ENCODE measurements around the gene DYSF.

DYSF gene

GRCh38 chr2:71635798-71636197, 182.4 kb downstream of the DYSF start:
- no peak for TF ChIP-seq CTCF (IDR thresholded peaks at IDR 0.05; ENCODE audit: borderline replicate concordance, insufficient read depth, low read depth, low read length)
- H3K4me3 ChIP-seq (ENCODE audit: low read depth, low read length): no peak overlapping the region

GRCh38 chr2:71637168-71637567, 183.8 kb downstream of the DYSF start:
- no peak for TF ChIP-seq CTCF (IDR thresholded peaks at IDR 0.05; ENCODE audit: borderline replicate concordance, insufficient read depth, low read depth, low read length)
- H3K4me3 ChIP-seq (ENCODE audit: low read depth, low read length): no peak overlapping the region

GRCh38 chr2:71637736-71638135, 184.4 kb downstream of the DYSF start:
- TF ChIP-seq CTCF (IDR thresholded peaks at IDR 0.05; ENCODE audit: borderline replicate concordance, insufficient read depth, low read depth, low read length): no peak
- no peak overlapping the region for H3K4me3 ChIP-seq (ENCODE audit: low read depth, low read length)

GRCh38 chr2:71639735-71640134, 186.4 kb downstream of the DYSF start:
- no peak overlapping the region for H3K4me3 ChIP-seq (ENCODE audit: low read depth, low read length)
- no peak for TF ChIP-seq CTCF (IDR thresholded peaks at IDR 0.05; ENCODE audit: borderline replicate concordance, insufficient read depth, low read depth, low read length)

GRCh38 chr2:71640489-71640888, 187.1 kb downstream of the DYSF start:
- H3K4me3 ChIP-seq (ENCODE audit: low read depth, low read length): no peak overlapping the region
- no peak for TF ChIP-seq CTCF (IDR thresholded peaks at IDR 0.05; ENCODE audit: borderline replicate concordance, insufficient read depth, low read depth, low read length)

- TF ChIP-seq CTCF (IDR thresholded peaks at IDR 0.05; ENCODE audit: borderline replicate concordance, insufficient read depth, low read depth, low read length): no peak
- no peak overlapping the region for H3K4me3 ChIP-seq (ENCODE audit: low read depth, low read length)
Measured at GRCh38 chr2:71643674-71644357, 190.5 kb downstream of the DYSF start.

GRCh38 chr2:71646028-71646427, 192.7 kb downstream of the DYSF start:
- no peak overlapping the region for H3K4me3 ChIP-seq (ENCODE audit: low read depth, low read length)
- no peak for TF ChIP-seq CTCF (IDR thresholded peaks at IDR 0.05; ENCODE audit: borderline replicate concordance, insufficient read depth, low read depth, low read length)

Measured in GM12875 (cell line).